Fibroblast of skin of abdomen (primary cell): ENCODE data around the gene SNAPC1.
"Not testable (repeated sequence)": the region's sequence is repeated elsewhere in the genome, so short reads cannot be mapped to it uniquely, and the experiment has no call there.

ENCODE experiments used
- DNase-seq: peaks from one replicate; pipeline ENCODE4 v3.0.0-alpha.2; 2013

The SNAPC1 gene

GRCh38 chr14:61750708-61751474 is 11.3 kb upstream of the SNAPC1 start:
- peak; percentile 68 for DNase-seq

GRCh38 chr14:61751475-61751989 is 10.7 kb upstream of the SNAPC1 start:
- no peak for DNase-seq

- DNase-seq, result no peak
Observed at GRCh38 chr14:61752626-61753025, 9.6 kb upstream of the SNAPC1 start.

- no peak for DNase-seq
Observed at GRCh38 chr14:61753631-61754030, 8.6 kb upstream of the SNAPC1 start.

- no peak for DNase-seq
Observed at GRCh38 chr14:61754627-61755381, 7.4 kb upstream of the SNAPC1 start.

- DNase-seq, result not testable (repeated sequence)
Observed at GRCh38 chr14:61755382-61755742, 6.9 kb upstream of the SNAPC1 start.

- DNase-seq, result no peak
Observed at GRCh38 chr14:61756135-61756534, 6.1 kb upstream of the SNAPC1 start.

GRCh38 chr14:61759878-61760277 is 2.3 kb upstream of the SNAPC1 start:
- DNase-seq, result no peak

- DNase-seq, result no peak
Observed at GRCh38 chr14:61761557-61761956, 663 bp upstream of the SNAPC1 start.

- no peak for DNase-seq
Observed at GRCh38 chr14:61764342-61765122, 2.3 kb downstream of the SNAPC1 start.

- no peak for DNase-seq
Observed at GRCh38 chr14:61765225-61765943, 3.2 kb downstream of the SNAPC1 start.

- no peak for DNase-seq
Observed at GRCh38 chr14:61766151-61766550, 3.9 kb downstream of the SNAPC1 start.

- no peak for DNase-seq
Observed at GRCh38 chr14:61768240-61768639, 6.0 kb downstream of the SNAPC1 start.

- no peak for DNase-seq
Observed at GRCh38 chr14:61769893-61770292, 7.7 kb downstream of the SNAPC1 start.

GRCh38 chr14:61774861-61775260 is 12.6 kb downstream of the SNAPC1 start:
- no peak for DNase-seq

- DNase-seq, result no peak
Observed at GRCh38 chr14:61780125-61780524, 17.9 kb downstream of the SNAPC1 start.

GRCh38 chr14:61797309-61797708 is 35.1 kb downstream of the SNAPC1 start:
- no peak for DNase-seq

GRCh38 chr14:61802010-61802568 is 39.9 kb downstream of the SNAPC1 start:
- no peak for DNase-seq

GRCh38 chr14:61803755-61804154 is 41.5 kb downstream of the SNAPC1 start:
- no peak for DNase-seq

GRCh38 chr14:61805451-61805850 is 43.2 kb downstream of the SNAPC1 start:
- DNase-seq, result no peak

- DNase-seq, result no peak
Observed at GRCh38 chr14:61811882-61812346, 49.7 kb downstream of the SNAPC1 start.
